ENCODE results near the gene TNS3. TPM values are rescaled to one million over a fixed set of nuclear protein-coding genes. Genes with fewer than 3 reads are reported as not detected.

Gene TNS3
- total RNA-seq, 1 donor from 2014 or later, result 40.8 TPM

DNA sequence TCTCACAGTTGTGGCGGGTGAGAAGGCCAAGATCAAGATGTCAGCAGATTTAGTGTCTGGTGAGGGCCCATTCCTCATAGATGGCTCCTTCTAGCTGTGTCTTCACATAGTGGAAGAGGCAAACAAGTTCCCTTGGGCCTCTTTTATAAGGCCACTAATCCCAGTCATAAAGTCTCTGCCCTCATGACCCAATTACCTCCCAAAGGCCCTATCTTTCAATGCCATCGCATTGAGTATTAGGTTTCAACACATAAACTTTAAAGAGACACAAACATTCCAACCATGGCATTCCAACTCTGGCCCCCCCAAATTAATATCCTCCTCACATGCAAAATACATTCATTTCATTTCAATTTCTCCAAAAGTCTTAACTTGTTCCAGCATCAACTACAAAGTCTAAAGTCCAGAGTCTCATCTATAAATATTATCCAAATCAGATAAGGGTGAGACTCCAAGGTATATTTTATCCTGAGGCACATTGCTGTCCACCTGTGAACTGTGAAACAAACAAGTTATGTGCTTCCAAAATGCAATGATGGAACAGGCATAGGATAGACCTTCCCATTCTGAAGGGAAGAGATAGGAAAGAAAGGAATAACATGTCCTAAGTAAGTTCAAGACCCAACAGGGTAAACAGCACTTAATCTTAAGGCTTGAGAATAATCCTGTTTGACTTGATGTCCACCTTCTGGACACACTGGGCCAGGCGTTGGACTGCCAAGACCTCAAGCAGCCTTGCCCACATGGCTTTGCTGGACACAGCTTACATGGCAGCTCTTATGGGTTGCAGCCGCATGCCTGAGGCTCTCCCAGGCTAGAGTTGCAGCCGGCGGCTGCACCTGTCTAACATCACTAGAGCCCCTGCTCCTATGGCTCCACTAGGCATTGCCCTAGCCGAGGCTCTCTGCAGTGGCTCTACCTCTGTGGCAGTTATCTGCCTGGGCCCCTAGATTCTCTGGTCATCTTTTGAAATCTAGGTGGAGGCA lies 312.8 kb downstream of the TNS3 start:
- no peak for DNase-seq (ENCODE audit: low read depth)
- H3K4me3 ChIP-seq (ENCODE audit: low read depth, low read length), result no peak overlapping the region
- TF ChIP-seq, protein P1, sequence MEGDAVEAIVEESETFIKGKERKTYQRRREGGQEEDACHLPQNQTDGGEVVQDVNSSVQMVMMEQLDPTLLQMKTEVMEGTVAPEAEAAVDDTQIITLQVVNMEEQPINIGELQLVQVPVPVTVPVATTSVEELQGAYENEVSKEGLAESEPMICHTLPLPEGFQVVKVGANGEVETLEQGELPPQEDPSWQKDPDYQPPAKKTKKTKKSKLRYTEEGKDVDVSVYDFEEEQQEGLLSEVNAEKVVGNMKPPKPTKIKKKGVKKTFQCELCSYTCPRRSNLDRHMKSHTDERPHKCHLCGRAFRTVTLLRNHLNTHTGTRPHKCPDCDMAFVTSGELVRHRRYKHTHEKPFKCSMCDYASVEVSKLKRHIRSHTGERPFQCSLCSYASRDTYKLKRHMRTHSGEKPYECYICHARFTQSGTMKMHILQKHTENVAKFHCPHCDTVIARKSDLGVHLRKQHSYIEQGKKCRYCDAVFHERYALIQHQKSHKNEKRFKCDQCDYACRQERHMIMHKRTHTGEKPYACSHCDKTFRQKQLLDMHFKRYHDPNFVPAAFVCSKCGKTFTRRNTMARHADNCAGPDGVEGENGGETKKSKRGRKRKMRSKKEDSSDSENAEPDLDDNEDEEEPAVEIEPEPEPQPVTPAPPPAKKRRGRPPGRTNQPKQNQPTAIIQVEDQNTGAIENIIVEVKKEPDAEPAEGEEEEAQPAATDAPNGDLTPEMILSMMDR (conservative IDR thresholded peaks at IDR 0.05; ENCODE audit: low read depth, low read length), result no peak

GRCh38 chr7:47267346-47267745 lies 314.6 kb downstream of the TNS3 start:
- TF ChIP-seq, protein P1 (conservative IDR thresholded peaks at IDR 0.05; ENCODE audit: low read depth, low read length), result no peak
- H3K4me3 ChIP-seq (ENCODE audit: low read depth, low read length), result no peak overlapping the region
- no peak for DNase-seq (ENCODE audit: low read depth)

- peak; percentile 93 for DNase-seq (ENCODE audit: low read depth)
- TF ChIP-seq, protein P1 (conservative IDR thresholded peaks at IDR 0.05; ENCODE audit: low read depth, low read length), result no peak
- peak overlapping the region; percentile 5 for H3K4me3 ChIP-seq (ENCODE audit: low read depth, low read length)
These were observed 315.1 kb downstream of the TNS3 start for GRCh38 chr7:47266799-47267198.

DNA sequence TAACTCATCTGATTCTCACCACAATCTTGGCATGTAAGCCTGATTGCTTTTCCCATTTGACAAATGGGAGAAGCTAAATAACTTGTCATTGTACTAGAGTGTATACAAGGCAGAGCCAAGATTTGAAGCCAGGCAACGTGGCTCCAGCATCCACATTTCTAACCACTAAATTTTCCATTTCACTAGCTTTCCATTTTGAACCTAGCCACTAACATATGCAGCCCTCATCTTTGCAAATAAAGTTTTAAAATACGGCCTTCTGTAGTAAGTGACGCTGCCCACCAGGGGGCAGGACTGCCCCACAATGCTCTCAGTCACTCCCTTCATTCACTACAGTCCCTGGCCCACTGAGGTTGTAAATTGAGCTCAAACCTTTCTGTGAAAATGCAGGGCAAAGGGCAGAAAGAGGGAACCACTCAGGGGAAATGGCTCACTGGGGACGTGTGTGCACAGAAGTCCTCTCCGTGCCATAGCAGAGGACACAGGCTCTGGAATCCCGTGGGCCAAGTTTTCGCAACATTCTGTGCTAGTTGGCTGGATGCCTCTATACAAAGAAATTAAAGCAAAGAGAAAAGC lies 315.7 kb downstream of the TNS3 start:
- peak; percentile 43 for DNase-seq (ENCODE audit: low read depth)
- peak overlapping the region; percentile 5 for H3K4me3 ChIP-seq (ENCODE audit: low read depth, low read length)
- TF ChIP-seq, protein P1 (conservative IDR thresholded peaks at IDR 0.05; ENCODE audit: low read depth, low read length), result peak; percentile 98

DNA sequence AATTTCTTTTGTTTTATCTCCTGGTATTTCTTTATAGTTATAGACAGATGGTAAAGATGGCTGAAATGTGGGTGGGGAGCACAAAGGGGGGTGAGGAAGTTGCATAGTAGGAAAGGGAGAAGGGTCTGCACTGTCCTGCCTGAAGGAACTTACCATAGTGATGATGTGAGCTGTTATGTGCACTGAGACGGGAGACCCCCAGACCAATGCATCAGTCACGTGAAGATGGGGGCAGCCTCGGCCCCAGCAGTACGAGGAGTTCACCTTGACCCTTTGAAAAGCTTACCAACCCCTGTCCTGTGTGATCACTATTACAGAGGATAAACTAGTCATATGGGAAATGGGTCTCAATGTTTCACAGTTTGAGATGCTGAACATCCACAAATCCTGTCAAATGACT lies 316.3 kb downstream of the TNS3 start:
- TF ChIP-seq, protein P1 (conservative IDR thresholded peaks at IDR 0.05; ENCODE audit: low read depth, low read length), result no peak
- no peak for DNase-seq (ENCODE audit: low read depth)
- no peak overlapping the region for H3K4me3 ChIP-seq (ENCODE audit: low read depth, low read length)

DNA sequence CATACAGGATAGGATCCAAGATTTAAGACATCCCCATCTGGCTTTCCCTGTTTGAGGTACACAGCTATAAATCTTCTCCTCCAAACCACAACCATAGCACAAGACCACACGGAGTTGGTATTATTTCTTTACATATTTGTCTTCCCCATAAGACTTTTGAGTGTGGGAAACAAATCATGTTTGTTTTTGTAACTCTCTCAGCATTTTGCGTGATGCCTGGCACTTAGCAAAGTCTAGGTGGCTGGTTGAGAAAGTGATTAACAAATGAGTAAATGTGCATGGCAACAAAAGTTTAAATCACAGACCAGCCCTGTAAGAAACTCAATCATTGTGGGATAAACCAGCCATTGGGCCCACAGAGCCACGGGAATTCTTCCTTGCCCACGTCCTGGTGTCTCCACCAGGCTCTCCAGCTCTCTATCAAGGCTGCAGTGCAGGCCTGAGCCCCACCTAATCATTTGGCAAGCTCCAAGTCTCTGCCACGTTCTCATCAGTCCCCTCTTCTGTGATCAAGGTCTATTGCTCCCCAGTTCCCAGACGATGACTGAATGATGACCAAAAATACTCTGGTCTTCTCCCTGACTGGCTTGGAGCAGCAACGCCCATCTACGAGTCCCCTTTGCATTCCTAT lies 317.8 kb downstream of the TNS3 start:
- no peak overlapping the region for H3K4me3 ChIP-seq (ENCODE audit: low read depth, low read length)
- no peak for DNase-seq (ENCODE audit: low read depth)
- TF ChIP-seq, protein P1 (conservative IDR thresholded peaks at IDR 0.05; ENCODE audit: low read depth, low read length), result no peak
